HG03342 (cell line): ENCODE results near the gene CD72.

ENCODE experiments used
- ATAC-seq: cut with Tn5 transposase; IDR thresholded peaks from one replicate; pipeline ENCODE4 v1.9.1; 2021; ENCODE audit warnings: mild to moderate bottlenecking, moderate library complexity; ENCODE audit not compliant: unreplicated experiment

The CD72 gene

GRCh38 chr9:35560625-35561337, 57.4 kb downstream of the CD72 start:
- no peak for ATAC-seq
